GM12878 (cell line): ENCODE results near the gene APLP1.

Experiments used
- BHLHE40 ChIP-seq, 2 experiments: fragments of 450-650 bp in 1 of 2; IDR thresholded peaks; 2 replicates each; pipeline ENCODE4 v1.6.1; 2011 to 2017; ENCODE audit warnings: low read depth in 2 of 2, borderline replicate concordance in 1 of 2, improper control_type of control experiment in 1 of 2, low read length in 1 of 2, mild to moderate bottlenecking in 1 of 2
- BRCA1 ChIP-seq: IDR thresholded peaks from 2 replicates; pipeline ENCODE4 v1.6.1; 2011; ENCODE audit warnings: low read depth, low read length, improper control_type of control experiment
- CBFB ChIP-seq: IDR thresholded peaks from 2 replicates; pipeline ENCODE4 v1.6.1; 2016; ENCODE audit warnings: antibody characterized with exemption, low read depth
- EZH2 ChIP-seq: IDR thresholded peaks from 2 replicates; pipeline ENCODE4 v1.6.1; 2012; ENCODE audit warnings: low read depth, mild to moderate bottlenecking, control low read depth, inconsistent platforms, low read length, borderline replicate concordance; ENCODE audit not compliant: control insufficient read depth
- GABPA ChIP-seq: IDR thresholded peaks from 2 replicates; pipeline ENCODE4 v1.6.1; 2014; ENCODE audit warnings: antibody characterized with exemption, low read depth, mild to moderate bottlenecking, inconsistent platforms
- HDAC6 ChIP-seq: fragments of 200-600 bp; sonication (generic); IDR thresholded peaks from one replicate; pipeline ENCODE4 v1.8.0; 2017; ENCODE audit warnings: antibody characterized with exemption; ENCODE audit not compliant: unreplicated experiment
- JUND ChIP-seq: IDR thresholded peaks from 2 replicates; pipeline ENCODE4 v1.6.1; 2012; ENCODE audit warnings: low read depth, mild to moderate bottlenecking, low read length, improper control_type of control experiment, moderate library complexity
- PAX5 ChIP-seq: IDR thresholded peaks from 2 replicates; pipeline ENCODE4 v1.6.1; 2011; ENCODE audit warnings: low read depth, low read length, borderline replicate concordance
- POLR2A ChIP-seq: IDR thresholded peaks from 2 replicates; pipeline ENCODE4 v1.6.1; 2011; ENCODE audit warnings: low read depth, mild to moderate bottlenecking, low read length
- SUPT20H ChIP-seq: IDR thresholded peaks from 2 replicates; pipeline ENCODE4 v1.6.1; 2011; ENCODE audit warnings: low read depth, mild to moderate bottlenecking, low read length, moderate library complexity, borderline replicate concordance; ENCODE audit not compliant: control insufficient read depth
- YY1 ChIP-seq: IDR thresholded peaks from 2 replicates; pipeline ENCODE4 v1.6.1; 2011; ENCODE audit warnings: low read depth, mild to moderate bottlenecking, low read length
- TF ChIP-seq, protein P1 (sequence below), 3 experiments: IDR thresholded peaks in 2 of 3; conservative IDR thresholded peaks in 1 of 3; 2 replicates each; pipeline ENCODE4 v1.5.1; 2011; ENCODE audit warnings: low read depth in 3 of 3, low read length in 3 of 3, mild to moderate bottlenecking in 3 of 3, control low read depth in 2 of 3, moderate library complexity in 2 of 3, inconsistent platforms in 1 of 3, mixed read lengths in 1 of 3; ENCODE audit not compliant: control insufficient read depth in 2 of 3, insufficient read depth in 1 of 3; ENCODE audit errors: extremely low read depth in 1 of 3
- TF ChIP-seq, protein P2 (sequence below): IDR thresholded peaks from 2 replicates; pipeline ENCODE4 v1.6.1; 2012; ENCODE audit warnings: low read depth, low read length, improper control_type of control experiment
- TF ChIP-seq, protein P3 (sequence below): IDR thresholded peaks from 2 replicates; pipeline ENCODE4 v1.6.1; 2012; ENCODE audit warnings: low read depth, low read length, improper control_type of control experiment

DNA sequence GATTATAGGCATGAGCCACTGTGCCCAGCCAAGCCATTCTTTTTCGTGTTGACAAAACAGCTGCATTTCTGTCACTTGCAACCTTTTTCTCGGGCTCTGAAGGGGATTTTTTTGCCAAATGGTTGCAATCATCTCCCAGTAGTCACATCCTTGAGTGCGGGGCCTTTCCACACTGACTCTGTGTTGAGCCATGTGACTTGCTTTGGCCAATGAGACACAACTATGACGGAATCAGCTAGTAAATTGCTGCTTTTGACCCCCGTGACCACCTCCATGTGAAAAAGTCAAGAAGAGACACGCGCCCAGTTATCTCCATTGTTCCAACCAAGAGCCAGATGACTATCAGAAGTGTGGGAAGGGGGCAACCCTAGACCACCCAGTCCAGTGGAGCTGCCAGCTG, 34.4 kb upstream of the APLP1 start:
- TF ChIP-seq, protein P1, sequence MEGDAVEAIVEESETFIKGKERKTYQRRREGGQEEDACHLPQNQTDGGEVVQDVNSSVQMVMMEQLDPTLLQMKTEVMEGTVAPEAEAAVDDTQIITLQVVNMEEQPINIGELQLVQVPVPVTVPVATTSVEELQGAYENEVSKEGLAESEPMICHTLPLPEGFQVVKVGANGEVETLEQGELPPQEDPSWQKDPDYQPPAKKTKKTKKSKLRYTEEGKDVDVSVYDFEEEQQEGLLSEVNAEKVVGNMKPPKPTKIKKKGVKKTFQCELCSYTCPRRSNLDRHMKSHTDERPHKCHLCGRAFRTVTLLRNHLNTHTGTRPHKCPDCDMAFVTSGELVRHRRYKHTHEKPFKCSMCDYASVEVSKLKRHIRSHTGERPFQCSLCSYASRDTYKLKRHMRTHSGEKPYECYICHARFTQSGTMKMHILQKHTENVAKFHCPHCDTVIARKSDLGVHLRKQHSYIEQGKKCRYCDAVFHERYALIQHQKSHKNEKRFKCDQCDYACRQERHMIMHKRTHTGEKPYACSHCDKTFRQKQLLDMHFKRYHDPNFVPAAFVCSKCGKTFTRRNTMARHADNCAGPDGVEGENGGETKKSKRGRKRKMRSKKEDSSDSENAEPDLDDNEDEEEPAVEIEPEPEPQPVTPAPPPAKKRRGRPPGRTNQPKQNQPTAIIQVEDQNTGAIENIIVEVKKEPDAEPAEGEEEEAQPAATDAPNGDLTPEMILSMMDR (IDR thresholded peaks at IDR 0.05 in 2 of 3, conservative IDR thresholded peaks at IDR 0.05 in 1 of 3; ENCODE audit: control insufficient read depth in 2 of 3, extremely low read depth in 1 of 3, insufficient read depth in 1 of 3, low read depth in 3 of 3, low read length in 3 of 3): no peak
- TF ChIP-seq GABPA (no peak), BHLHE40 (IDR thresholded peaks at IDR 0.05; ENCODE audit: borderline replicate concordance in 1 of 2, low read depth in 2 of 2, low read length in 1 of 2) (no peak), YY1 (no peak), POLR2A (no peak), EZH2 (no peak), CBFB (no peak), SUPT20H (no peak), JUND (no peak), HDAC6 (no peak), BRCA1 (no peak), PAX5 (no peak)
- TF ChIP-seq, protein P2, sequence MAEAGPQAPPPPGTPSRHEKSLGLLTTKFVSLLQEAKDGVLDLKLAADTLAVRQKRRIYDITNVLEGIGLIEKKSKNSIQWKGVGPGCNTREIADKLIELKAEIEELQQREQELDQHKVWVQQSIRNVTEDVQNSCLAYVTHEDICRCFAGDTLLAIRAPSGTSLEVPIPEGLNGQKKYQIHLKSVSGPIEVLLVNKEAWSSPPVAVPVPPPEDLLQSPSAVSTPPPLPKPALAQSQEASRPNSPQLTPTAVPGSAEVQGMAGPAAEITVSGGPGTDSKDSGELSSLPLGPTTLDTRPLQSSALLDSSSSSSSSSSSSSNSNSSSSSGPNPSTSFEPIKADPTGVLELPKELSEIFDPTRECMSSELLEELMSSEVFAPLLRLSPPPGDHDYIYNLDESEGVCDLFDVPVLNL: no peak
- TF ChIP-seq, protein P3, sequence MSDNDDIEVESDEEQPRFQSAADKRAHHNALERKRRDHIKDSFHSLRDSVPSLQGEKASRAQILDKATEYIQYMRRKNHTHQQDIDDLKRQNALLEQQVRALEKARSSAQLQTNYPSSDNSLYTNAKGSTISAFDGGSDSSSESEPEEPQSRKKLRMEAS: no peak
